Aorta (tissue), 5 donors: Measurements from ENCODE around the gene CDHR1. TPM values are rescaled to one million over a fixed set of nuclear protein-coding genes. Genes with fewer than 3 reads are reported as not detected.
"Not testable (repeated sequence)": the region's sequence is repeated elsewhere in the genome, so short reads cannot be mapped to it uniquely, and the experiment has no call there.

Experiments used
- ATAC-seq: fragments of 200-7000 bp; cut with Tn5 transposase; one replicate; pipeline ENCODE4 v1.9.1; 2022; ENCODE audit warnings: moderate library complexity; ENCODE audit not compliant: low FRiP score
- DNase-seq, 2 donors: peaks; one replicate each; pipeline ENCODE4 v3.0.0-alpha.2; 2020
- H3K27ac ChIP-seq, 2 donors: one replicate each; pipeline ENCODE4 v1.5.1; 2013; ENCODE audit warnings: low read length in 2 of 2, mild to moderate bottlenecking in 2 of 2, moderate library complexity in 2 of 2, control low read depth in 1 of 2, inconsistent platforms in 1 of 2, low read depth in 1 of 2
- H3K27me3 ChIP-seq, 2 donors: one replicate each; pipeline ENCODE4 v1.6.1; 2013; ENCODE audit warnings: control low read depth in 1 of 2, low read length in 1 of 2, mild to moderate bottlenecking in 1 of 2, moderate library complexity in 1 of 2; ENCODE audit not compliant: insufficient read depth in 2 of 2, control insufficient read depth in 1 of 2
- H3K36me3 ChIP-seq, 2 donors: one replicate each; pipeline ENCODE4 v1.6.1; 2013; ENCODE audit warnings: control low read depth in 1 of 2, low read length in 1 of 2, mild to moderate bottlenecking in 1 of 2; ENCODE audit not compliant: insufficient read depth in 2 of 2, control insufficient read depth in 1 of 2
- H3K4me1 ChIP-seq, 2 donors: one replicate each; pipeline ENCODE4 v1.6.1; 2013; ENCODE audit warnings: low read length in 2 of 2, control low read depth in 1 of 2, mild to moderate bottlenecking in 1 of 2, moderate library complexity in 1 of 2; ENCODE audit not compliant: insufficient read depth in 2 of 2, control insufficient read depth in 1 of 2
- H3K4me3 ChIP-seq, 2 donors: one replicate each; pipeline ENCODE4 v1.5.1; 2013; ENCODE audit warnings: low read length in 2 of 2, control low read depth in 1 of 2, mild to moderate bottlenecking in 1 of 2
- H3K9me3 ChIP-seq: one replicate; pipeline ENCODE4 v1.6.1; 2013; ENCODE audit warnings: mild to moderate bottlenecking, low read length; ENCODE audit not compliant: control insufficient read depth
- WGBS, 2 donors: extraction: QIAGEN DNeasy Blood & Tissue Kit; methylation state at CpG; one replicate each; pipeline ENCODE4 v1.1.7; 2013; 5-methylcytosine and 5-hydroxymethylcytosine counted together
- intact Hi-C, 2 donors: fragments of 100-400 bp; cut with DNase I; formaldehyde crosslinking; loops; one replicate each; pipeline versions ENCODE4 v1.14.2 to v1.15.0; 2022
- polyA plus RNA-seq, 2 donors: library from polyadenylated mRNA; stranded (reverse); fragments of 200-250 nt; gene quantifications; one replicate each; pipeline ENCODE4 v1.2.3, GENCODE V29; 2013
- total RNA-seq, 2 donors: library from RNA; stranded (reverse); fragmentation: NEBNext Ultra II Directional; extraction: Animal tissue kit (Norgen Biotek cat#: 25700); gene quantifications; one replicate each; pipeline ENCODE4 v1.2.1, GENCODE V29; 2021
- donor health status: healthy with polysubstance abuse.
- donor health status: Bipolar disorder and iron deficiency.
- donor health status: DM: no; HTN: no; CAD: no.
- donor health status: DM: no; HTN: no; CAD: no.
- donor health status: DM: yes; HTN: yes; CAD: no.

Gene CDHR1
- total and polyA plus RNA-seq, 4 donors = 0.32 to 0.42 TPM; not detected in 2

DNA sequence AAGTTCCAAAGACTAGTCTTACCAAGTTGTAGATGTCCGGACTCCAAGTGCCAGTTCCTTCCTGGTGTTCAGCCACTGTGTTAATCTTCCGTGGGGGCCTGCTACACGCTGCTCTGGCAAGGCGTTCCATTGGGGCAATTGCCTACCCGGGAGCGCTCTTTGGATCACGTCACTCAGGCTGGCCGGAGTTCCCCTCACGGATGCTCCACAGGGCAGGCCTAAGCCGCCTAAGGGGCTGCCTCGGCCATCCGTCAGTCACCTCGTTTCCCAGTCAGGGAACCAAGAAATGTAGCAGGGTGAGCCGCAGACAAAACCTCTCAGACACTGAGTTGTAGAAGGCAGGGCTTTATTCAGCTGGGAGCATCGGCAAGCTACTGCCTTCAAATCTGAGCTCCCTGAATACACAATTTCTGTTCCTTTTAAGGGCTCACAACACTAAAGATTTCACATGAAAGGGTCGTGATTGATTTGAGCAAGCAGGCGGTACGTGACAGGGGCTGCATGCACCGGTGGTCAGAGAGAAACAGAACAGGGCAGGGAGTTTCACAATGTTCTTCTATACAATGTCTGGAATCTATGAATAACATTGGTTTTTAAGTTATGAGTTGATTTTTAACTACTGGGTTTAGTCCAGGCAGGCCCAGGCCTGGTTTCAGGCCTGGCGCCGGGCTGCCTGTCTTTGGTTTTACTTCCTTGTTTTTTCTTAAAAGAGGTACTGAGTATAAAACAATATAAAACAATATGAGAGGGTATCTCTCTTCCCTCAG is 22.5 kb upstream of the CDHR1 start:
- H3K36me3 ChIP-seq, ATAC-seq, H3K4me1 ChIP-seq, H3K4me3 ChIP-seq, H3K27ac ChIP-seq, H3K9me3 ChIP-seq, DNase-seq, H3K27me3 ChIP-seq, intact Hi-C loops: not testable (repeated sequence)
- WGBS, 2 donors = 85 to 89% methylated on average over 20 of the region's 21 CpGs

DNA sequence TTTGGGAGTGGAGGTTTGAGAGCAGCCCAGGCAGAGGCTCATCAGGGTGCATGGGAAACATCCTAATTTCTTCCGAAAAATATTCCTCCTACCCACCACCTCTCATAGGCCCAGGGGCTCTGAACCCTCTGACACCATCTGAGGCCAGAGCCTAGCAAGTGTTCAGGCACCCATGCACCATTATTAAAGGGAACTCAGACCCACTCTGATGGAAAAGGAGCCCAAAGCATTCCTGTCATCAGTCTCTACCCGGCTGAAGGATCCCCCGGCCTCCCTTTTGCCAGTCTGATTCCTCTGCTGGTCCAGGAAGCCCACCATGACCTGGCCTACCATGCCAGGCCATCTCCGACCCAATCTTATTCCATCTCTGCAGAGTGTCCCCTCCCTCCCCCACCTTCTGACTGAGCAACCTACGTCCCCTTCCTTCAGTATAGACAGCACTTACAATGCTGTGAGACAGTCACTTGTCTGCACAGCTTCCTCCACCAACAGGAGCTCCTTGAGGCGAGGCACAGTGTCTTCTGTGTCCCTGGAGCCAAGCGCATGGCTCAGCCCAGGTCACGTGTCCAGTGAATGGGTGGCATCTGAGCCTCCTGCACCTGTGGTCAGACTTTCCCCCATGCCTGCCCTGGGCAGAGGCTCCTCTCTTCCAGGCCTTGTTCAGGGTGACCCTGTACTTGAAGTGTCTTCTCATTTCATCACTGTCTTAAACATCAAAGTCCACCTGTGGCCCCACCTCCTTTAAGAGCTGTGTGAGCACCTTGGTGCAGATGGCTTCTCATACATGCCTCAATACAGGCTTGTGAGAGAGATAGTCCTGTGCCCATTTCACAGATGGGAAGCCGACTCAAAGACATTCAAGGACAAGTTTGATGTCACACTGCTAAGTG is 21.6 kb upstream of the CDHR1 start:
- WGBS, 2 donors = 91 to 94% methylated on average over 9 of the region's 9 CpGs

DNA sequence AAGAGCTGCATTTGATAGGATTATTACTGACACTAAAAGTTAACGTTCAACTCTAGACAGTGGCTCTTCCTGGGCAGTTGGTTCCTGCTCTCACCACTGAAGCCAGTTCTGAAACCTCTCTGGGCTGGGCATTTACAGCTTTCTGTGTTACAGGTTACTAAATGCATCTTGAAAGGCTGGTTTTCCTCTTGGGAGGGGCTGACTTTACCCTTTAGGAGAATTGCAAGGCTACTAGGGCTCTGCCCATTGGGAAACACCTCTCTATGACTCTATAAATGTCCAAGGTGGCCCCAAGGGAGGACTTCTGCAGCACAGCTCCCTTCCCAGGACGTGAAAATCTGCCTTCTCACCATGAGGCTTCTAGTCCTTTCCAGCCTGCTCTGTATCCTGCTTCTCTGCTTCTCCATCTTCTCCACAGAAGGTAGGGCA is 20.8 kb upstream of the CDHR1 start, which contains the start of gene GPR15LG:
Gene GPR15LG (plus strand): TSS at position 301 of the 429 bp plus-strand sequence. CDS start 51 bp downstream, at position 352.
- 63 to 71% methylated on average over 2 of the region's 2 CpGs for WGBS, 2 donors
- DNase-seq = no peak
- H3K27ac ChIP-seq = no peak within 1 kb of the TSS
- H3K4me3 ChIP-seq = no peak within 1 kb of the TSS
- no peaks in the 10 kb centered on the region for H3K4me1 ChIP-seq
- H3K9me3 ChIP-seq = no peaks in the 10 kb centered on the region
- intact Hi-C loops = no loop called here
- H3K36me3 ChIP-seq = no peaks in the 10 kb centered on the region
- no peak for ATAC-seq
- H3K27me3 ChIP-seq = no peaks in the 10 kb centered on the region

More for the DNA sequence above, 21.6 kb upstream of the CDHR1 start:
- Histone ChIP-seq H3K4me1 (no peaks in the 10 kb centered on the region), H3K36me3 (no peaks in the 10 kb centered on the region), H3K4me3 (no peak overlapping the region), H3K27me3 (no peaks in the 10 kb centered on the region), H3K27ac (no peak overlapping the region), H3K9me3 (no peaks in the 10 kb centered on the region)
- ATAC-seq = no peak
- intact Hi-C loops = no loop called here
- no peak for DNase-seq

DNA sequence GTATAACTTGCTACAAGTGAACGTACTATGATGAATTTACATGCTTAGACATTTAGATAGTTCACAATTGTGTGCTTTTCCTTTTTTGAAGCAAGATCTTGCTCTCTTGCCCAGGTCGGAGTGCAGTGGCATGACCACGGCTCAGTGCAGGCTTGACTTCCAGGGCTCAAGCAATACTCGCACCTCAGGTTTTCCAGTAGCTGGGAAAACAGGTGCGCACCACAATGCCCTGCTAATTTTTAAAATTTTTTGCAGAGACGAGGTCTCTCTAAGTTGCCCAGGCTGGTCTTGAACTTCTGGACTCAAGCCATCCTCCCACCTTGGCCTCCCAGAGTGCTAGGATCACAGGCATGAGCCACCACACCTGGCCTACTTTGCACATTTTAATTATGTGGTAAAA is 18.9 kb upstream of the CDHR1 start:
- intact Hi-C loops = no loop called here
- H3K4me1 ChIP-seq = no peaks in the 10 kb centered on the region
- DNase-seq = no peak
- WGBS, 2 donors = 83 to 84% methylated on average over 6 of the region's 6 CpGs
- no peak overlapping the region for H3K4me3 ChIP-seq
- H3K27me3 ChIP-seq = no peaks in the 10 kb centered on the region
- no peak overlapping the region for H3K27ac ChIP-seq
- H3K9me3 ChIP-seq = no peaks in the 10 kb centered on the region
- no peaks in the 10 kb centered on the region for H3K36me3 ChIP-seq
- no peak for ATAC-seq

DNA sequence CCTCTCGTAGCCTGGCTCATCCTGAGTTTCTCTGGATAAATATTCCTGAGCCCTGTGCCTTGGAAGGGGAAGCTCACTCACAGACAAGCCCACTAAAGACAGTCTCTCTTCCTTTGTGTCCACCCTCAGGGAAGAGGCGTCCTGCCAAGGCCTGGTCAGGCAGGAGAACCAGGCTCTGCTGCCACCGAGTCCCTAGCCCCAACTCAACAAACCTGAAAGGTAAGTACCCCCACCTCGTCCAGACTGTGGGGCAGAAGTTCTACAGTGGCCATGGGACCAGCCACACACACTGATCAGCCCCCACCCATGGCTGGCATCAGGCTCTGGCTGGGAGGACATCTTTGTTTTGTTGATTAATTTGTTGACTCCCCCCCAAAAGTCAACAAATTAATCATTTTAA is 18.0 kb upstream of the CDHR1 start:
- H3K4me3 ChIP-seq = no peak overlapping the region
- no peak overlapping the region for H3K27ac ChIP-seq
- H3K36me3 ChIP-seq = no peaks in the 10 kb centered on the region
- ATAC-seq (no peak), DNase-seq (no peak)
- 82 to 92% methylated on average over 4 of the region's 4 CpGs for WGBS, 2 donors
- H3K9me3 ChIP-seq = no peaks in the 10 kb centered on the region
- intact Hi-C loops = no loop called here
- H3K27me3 ChIP-seq = no peaks in the 10 kb centered on the region
- no peaks in the 10 kb centered on the region for H3K4me1 ChIP-seq

DNA sequence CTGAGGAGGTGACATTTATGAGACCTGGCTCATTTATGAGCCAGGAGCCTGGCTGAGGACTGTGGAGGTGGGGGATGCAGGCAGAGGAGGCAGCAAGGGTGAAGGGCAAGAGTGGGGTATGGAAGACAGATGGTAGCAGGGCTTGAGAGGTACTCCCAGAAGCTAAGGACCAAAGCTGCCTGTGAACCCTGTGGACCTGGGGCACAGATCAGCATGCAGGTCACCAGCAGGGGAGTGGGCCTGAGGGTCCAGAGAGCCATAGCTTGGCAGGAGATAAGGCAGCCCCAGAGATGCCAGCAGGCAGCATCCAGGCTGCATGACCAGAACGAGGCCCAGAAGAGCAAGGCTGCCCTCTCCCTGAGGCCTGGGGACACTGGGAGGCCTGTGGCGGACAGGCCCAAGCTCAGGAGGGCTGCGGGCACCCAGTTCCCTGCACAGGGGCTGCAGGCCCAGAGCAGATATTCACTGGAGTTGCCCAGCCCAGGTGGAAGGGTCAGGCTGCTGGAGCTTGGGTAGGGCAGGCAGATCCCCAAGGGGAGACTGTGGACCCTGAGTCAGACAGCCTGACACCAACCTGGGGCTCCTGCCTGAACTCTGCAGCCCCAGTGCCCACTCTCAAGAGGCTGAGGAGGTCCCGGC is 17.4 kb upstream of the CDHR1 start:
- Histone ChIP-seq H3K27ac (no peak overlapping the region), H3K4me1 (no peaks in the 10 kb centered on the region), H3K36me3 (no peaks in the 10 kb centered on the region), H3K4me3 (no peak overlapping the region), H3K27me3 (no peaks in the 10 kb centered on the region), H3K9me3 (no peaks in the 10 kb centered on the region)
- WGBS, 2 donors = 86 to 89% methylated on average over 4 of the region's 4 CpGs
- ATAC-seq (no peak), DNase-seq (no peak)
- intact Hi-C loops = no loop called here

DNA sequence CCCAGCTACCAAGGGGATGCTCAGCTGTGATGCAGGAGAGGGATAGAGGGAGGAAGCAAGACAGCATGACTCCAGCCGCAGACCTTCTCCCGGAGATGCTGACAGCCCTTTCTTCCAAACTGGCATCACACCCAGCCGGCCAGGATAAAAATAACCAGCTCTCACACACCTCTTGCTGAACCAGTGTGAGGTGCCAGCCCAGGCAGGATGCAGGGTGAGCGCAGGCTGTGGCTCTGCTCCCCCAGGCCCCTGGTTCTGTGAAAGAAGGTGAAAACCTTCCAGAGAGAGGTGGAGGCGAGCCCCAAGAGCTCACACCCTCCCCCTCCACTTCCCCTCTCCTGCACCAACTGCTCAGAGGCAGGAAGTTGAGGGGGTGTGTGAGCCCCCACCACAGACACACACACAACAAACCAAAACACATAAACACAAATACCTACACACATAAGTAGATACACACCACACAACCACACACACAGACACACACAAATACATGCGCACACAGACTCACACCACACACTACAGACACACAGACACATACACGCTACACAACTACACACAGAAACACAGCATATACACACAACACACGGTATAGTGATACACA is 16.7 kb upstream of the CDHR1 start:
- no peak for ATAC-seq

DNA sequence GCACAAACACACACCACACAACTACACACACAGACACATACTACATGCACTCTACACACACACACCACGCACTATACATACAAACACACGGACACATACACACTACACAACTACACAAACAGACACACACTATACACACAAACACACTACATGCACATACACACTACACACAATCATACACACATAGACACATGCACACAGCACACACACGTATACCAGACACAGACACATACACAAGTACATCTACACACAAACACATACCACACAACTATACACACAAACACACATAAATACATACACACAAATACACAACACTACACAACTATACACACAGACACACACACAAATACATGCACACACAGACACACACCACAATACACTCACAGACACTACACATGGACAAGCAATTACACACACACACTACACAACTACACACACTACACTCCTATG is 16.2 kb upstream of the CDHR1 start:
- DNase-seq = no peak
- intact Hi-C loops = no loop called here
- no peak overlapping the region for H3K27ac ChIP-seq
- no peaks in the 10 kb centered on the region for H3K9me3 ChIP-seq
- H3K36me3 ChIP-seq = no peaks in the 10 kb centered on the region
- no peaks in the 10 kb centered on the region for H3K27me3 ChIP-seq
- no peaks in the 10 kb centered on the region for H3K4me1 ChIP-seq
- 91 to 94% methylated on average over 3 of the region's 3 CpGs for WGBS, 2 donors
- no peak overlapping the region for H3K4me3 ChIP-seq
- ATAC-seq = no peak

More for the DNA sequence above, 16.7 kb upstream of the CDHR1 start:
- Histone ChIP-seq H3K9me3 (no peaks in the 10 kb centered on the region), H3K4me3 (no peak overlapping the region), H3K27me3 (no peaks in the 10 kb centered on the region), H3K36me3 (no peaks in the 10 kb centered on the region), H3K27ac (no peak overlapping the region), H3K4me1 (no peaks in the 10 kb centered on the region)
- DNase-seq = no peak
- intact Hi-C loops = no loop called here
- 50 to 61% methylated on average over 8 of the region's 8 CpGs for WGBS, 2 donors
